ENCODE measurements around the gene TWF1. TPM values are rescaled to one million over a fixed set of nuclear protein-coding genes. Genes with fewer than 3 reads are reported as not detected.
"Not testable (repeated sequence)": the region's sequence is repeated elsewhere in the genome, so short reads cannot be mapped to it uniquely, and the experiment has no call there.

TWF1 gene
- total RNA-seq, 2 donors from 2014 or later: 110 to 131 TPM

- not testable (repeated sequence) for DNase-seq, ATAC-seq
- intact Hi-C loops (cut with DNase I, micrococcal nuclease): loop anchor here in 1 of 2 donors (10.0 kb wide), 1 partner anchor 53 kb away; the partner anchor contains the start of gene TWF1
These were observed 54.8 kb downstream of the TWF1 start for GRCh38 chr12:43751360-43751759.

GRCh38 chr12:43750814-43751213 is 55.3 kb downstream of the TWF1 start:
- intact Hi-C loops (cut with DNase I, micrococcal nuclease): loop anchor here in 1 of 2 donors (10.0 kb wide), 1 partner anchor 54 kb away; the partner anchor contains the start of gene TWF1
- ATAC-seq: no peak
- no peak for DNase-seq

DNA sequence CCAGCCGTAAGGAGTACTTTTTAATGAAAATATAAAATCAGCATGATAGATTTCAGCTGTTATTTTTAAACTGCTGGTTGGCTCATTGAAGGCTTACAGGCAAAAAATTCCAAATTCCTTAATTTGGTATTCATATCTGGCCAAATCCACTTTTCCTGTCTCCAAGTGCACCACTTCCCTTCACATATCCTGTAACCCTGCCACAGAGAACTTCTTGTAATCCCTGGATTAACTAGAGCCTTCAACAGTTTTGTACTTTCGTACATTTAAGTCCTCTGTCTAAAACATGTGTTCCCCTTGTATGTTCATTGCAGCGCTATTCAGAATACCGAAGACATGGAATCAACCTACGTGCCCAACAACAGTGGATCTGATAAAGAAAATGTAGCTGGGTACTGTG is 57.1 kb downstream of the TWF1 start:
- ATAC-seq (no peak), DNase-seq (no peak)
- intact Hi-C loops (cut with DNase I, micrococcal nuclease): no loop called here

- DNase-seq: no peak
- ATAC-seq: no peak
- intact Hi-C loops (cut with DNase I, micrococcal nuclease): no loop called here
These were observed 61.3 kb downstream of the TWF1 start for GRCh38 chr12:43744826-43745225.

Other genes with a start within 250 kb of the TWF1 start
- gene PUS7L, start 47.5 kb downstream of the TWF1 start, total RNA-seq: 10 to 100 TPM; 13.3 to 15.2 TPM
- 10 to 100 TPM; 17.3 to 19.4 TPM for gene IRAK4, start 47.4 kb downstream of the TWF1 start, total RNA-seq
- gene TMEM117, start 29.8 kb upstream of the TWF1 start, total RNA-seq: 10 to 100 TPM; 10.5 to 11.5 TPM